Ishikawa (cell line): Measurements from ENCODE around the gene RBM20.

Experiments used
- CEBPB ChIP-seq: IDR thresholded peaks from 2 replicates; pipeline ENCODE4 v1.6.1; 2012
- CREB1 ChIP-seq: IDR thresholded peaks from 2 replicates; pipeline ENCODE4 v1.6.1; 2012; ENCODE audit warnings: low read depth
- EGR1 ChIP-seq: IDR thresholded peaks from 2 replicates; pipeline ENCODE4 v1.6.1; 2012
- EP300 ChIP-seq: IDR thresholded peaks from 2 replicates; pipeline ENCODE4 v1.6.1; 2012; ENCODE audit warnings: borderline replicate concordance
- FOXM1 ChIP-seq: IDR thresholded peaks from 2 replicates; pipeline ENCODE4 v1.6.1; 2012; ENCODE audit warnings: low read depth, borderline replicate concordance
- NFIC ChIP-seq: IDR thresholded peaks from 2 replicates; pipeline ENCODE4 v1.6.1; 2012
- RAD21 ChIP-seq: IDR thresholded peaks from 2 replicates; pipeline ENCODE4 v1.6.1; 2012; ENCODE audit warnings: low read depth
- TAF1 ChIP-seq: IDR thresholded peaks from 2 replicates; pipeline ENCODE4 v1.6.1; 2012; ENCODE audit warnings: low read depth, mild to moderate bottlenecking
- TCF12 ChIP-seq: IDR thresholded peaks from 2 replicates; pipeline ENCODE4 v1.6.1; 2012; ENCODE audit warnings: low read depth
- TEAD4 ChIP-seq: IDR thresholded peaks from 2 replicates; pipeline ENCODE4 v1.6.1; 2012
- USF1 ChIP-seq: IDR thresholded peaks from 2 replicates; pipeline ENCODE4 v1.6.1; 2012
- YY1 ChIP-seq: IDR thresholded peaks from 2 replicates; pipeline ENCODE4 v1.6.1; 2012; ENCODE audit warnings: low read depth
- ZBTB7A ChIP-seq: IDR thresholded peaks from 2 replicates; pipeline ENCODE4 v1.6.1; 2012; ENCODE audit warnings: low read depth
- TF ChIP-seq, protein P1 (sequence below): IDR thresholded peaks from 2 replicates; pipeline ENCODE4 v1.6.1; 2012; ENCODE audit warnings: low read depth, mild to moderate bottlenecking
- TF ChIP-seq, protein P2 (sequence below): IDR thresholded peaks from 2 replicates; pipeline ENCODE4 v1.6.1; 2012

Gene RBM20

GRCh38 chr10:110618230-110618610, 25.9 kb upstream of the RBM20 start:
- no peak for TF ChIP-seq TEAD4
- no peak for TF ChIP-seq CEBPB
- TF ChIP-seq, protein P1, sequence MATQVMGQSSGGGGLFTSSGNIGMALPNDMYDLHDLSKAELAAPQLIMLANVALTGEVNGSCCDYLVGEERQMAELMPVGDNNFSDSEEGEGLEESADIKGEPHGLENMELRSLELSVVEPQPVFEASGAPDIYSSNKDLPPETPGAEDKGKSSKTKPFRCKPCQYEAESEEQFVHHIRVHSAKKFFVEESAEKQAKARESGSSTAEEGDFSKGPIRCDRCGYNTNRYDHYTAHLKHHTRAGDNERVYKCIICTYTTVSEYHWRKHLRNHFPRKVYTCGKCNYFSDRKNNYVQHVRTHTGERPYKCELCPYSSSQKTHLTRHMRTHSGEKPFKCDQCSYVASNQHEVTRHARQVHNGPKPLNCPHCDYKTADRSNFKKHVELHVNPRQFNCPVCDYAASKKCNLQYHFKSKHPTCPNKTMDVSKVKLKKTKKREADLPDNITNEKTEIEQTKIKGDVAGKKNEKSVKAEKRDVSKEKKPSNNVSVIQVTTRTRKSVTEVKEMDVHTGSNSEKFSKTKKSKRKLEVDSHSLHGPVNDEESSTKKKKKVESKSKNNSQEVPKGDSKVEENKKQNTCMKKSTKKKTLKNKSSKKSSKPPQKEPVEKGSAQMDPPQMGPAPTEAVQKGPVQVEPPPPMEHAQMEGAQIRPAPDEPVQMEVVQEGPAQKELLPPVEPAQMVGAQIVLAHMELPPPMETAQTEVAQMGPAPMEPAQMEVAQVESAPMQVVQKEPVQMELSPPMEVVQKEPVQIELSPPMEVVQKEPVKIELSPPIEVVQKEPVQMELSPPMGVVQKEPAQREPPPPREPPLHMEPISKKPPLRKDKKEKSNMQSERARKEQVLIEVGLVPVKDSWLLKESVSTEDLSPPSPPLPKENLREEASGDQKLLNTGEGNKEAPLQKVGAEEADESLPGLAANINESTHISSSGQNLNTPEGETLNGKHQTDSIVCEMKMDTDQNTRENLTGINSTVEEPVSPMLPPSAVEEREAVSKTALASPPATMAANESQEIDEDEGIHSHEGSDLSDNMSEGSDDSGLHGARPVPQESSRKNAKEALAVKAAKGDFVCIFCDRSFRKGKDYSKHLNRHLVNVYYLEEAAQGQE = no peak
- TF ChIP-seq CREB1 = no peak
- TF ChIP-seq YY1 = no peak
- no peak for TF ChIP-seq TAF1
- TF ChIP-seq RAD21 = no peak
- TF ChIP-seq FOXM1 = no peak
- no peak for TF ChIP-seq NFIC
- TF ChIP-seq ZBTB7A = no peak
- TF ChIP-seq, protein P2, sequence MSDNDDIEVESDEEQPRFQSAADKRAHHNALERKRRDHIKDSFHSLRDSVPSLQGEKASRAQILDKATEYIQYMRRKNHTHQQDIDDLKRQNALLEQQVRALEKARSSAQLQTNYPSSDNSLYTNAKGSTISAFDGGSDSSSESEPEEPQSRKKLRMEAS = no peak
- TF ChIP-seq TCF12 = no peak
- TF ChIP-seq EP300 = no peak
- no peak for TF ChIP-seq EGR1

DNA sequence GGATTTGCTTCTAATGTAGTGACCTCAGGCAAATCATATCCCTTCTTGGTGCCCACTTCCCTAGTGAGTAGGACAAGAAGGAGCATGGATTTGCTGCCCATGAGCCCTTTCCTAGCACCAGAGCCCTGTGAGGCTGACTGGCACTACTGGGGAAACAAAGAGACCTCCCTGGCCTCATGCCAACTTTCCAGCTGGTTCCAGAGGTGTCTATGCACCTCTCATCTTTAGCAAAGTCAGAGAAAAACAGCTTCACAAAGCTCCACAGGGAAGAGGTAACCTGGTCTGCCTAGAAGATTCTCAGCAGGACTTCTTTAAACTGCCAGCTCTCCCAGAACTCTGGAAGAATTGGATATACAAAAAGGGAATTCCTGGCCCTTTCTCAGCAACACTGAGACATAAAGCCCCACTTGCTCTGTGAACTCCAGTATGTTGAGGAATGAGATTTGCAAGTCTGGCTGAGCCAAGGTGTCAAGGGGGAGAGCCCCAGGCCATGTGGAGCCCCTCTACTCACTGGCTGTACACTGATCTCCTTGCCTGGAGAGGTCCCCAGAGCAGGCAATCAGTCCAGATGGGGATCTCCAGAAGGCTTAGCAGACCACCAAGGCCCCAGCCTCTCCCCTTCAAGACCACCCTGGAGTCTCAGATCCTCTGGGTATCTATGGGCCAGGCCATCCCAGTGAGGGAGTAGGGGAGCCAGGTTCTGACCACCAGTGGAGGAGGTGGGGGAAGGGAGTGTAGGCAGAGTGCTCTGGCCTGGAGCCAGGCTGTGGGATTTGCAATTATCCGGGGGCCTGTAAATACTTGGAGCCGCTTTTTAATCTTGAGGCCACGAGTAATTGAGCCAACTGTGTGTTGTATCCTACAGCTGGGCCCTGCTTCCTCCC, 24.4 kb upstream of the RBM20 start:
- peak; percentile 43; the same call in 1 of the 2 replicates for TF ChIP-seq NFIC
- no peak for TF ChIP-seq TAF1

- no peak for TF ChIP-seq YY1
- TF ChIP-seq NFIC = no peak
- TF ChIP-seq FOXM1 = no peak
- no peak for TF ChIP-seq TCF12
- no peak for TF ChIP-seq CREB1
- no peak for TF ChIP-seq ZBTB7A
- no peak for TF ChIP-seq EP300
- TF ChIP-seq USF1 = no peak
- TF ChIP-seq TAF1 = no peak
- no peak for TF ChIP-seq CEBPB
- TF ChIP-seq EGR1 = no peak
- TF ChIP-seq TEAD4 = no peak
- TF ChIP-seq RAD21 = no peak
- TF ChIP-seq, protein P2 = no peak
These were observed 23.8 kb upstream of the RBM20 start for GRCh38 chr10:110620398-110620719.

- no peak for TF ChIP-seq FOXM1
- TF ChIP-seq, protein P1 = no peak
- TF ChIP-seq TCF12 = no peak
These were observed 18.7 kb upstream of the RBM20 start for GRCh38 chr10:110625356-110625894.

DNA sequence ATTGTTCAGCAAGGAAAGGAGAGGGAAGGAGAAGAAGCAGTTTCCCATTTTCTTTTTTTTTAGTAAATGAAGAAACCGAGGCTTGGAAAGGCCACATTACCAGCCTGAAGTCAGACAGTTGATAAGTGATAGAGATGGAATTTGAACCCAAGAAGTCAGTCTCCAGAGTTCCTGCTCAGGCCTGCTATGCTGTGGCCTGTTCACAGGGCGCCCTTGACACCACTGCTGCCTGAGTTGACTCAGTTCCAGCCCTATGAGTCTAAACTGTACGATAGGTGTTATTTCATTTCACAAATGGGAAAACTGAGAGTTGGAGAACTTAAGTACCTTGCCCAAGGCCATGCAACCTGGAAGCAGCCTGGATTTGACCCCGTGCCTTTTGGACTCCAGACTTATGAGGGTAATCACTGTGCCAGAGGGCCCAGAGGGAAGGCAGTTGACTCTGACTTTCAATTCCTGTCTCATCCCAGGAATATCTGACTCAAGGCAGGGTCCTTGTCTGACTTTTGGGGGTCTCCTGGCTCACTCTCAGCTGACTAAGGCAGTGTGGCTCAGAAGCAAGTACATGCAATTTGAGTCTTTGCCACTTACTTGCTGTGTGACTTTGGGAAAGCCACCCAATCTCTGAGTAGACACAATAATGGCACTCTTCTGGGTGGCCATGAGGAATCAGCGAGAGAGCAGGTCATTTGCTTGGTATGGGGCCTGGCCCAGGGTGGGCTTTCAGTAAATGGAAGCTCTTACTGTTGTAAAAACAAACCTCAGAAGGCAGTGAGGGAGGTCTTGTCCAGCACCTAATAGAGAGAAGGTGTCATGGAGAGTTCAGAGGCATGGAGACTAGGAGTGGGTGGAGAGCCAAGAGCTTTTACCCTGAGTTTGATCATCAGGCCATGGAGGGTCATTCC, 17.9 kb upstream of the RBM20 start:
- TF ChIP-seq YY1 (no peak), NFIC (no peak), CREB1 (no peak), ZBTB7A (no peak), TAF1 (no peak), USF1 (no peak), TCF12 (no peak), CEBPB (no peak), TEAD4 (no peak), RAD21 (no peak), EP300 (no peak), EGR1 (no peak), FOXM1 (no peak)
- TF ChIP-seq, protein P2 = no peak
- TF ChIP-seq, protein P1 = no peak
